AG04450 (cell line): ENCODE measurements around the gene WWOX. TPM values are rescaled to one million over a fixed set of nuclear protein-coding genes. Genes with fewer than 3 reads are reported as not detected.

Experiments used
- CTCF ChIA-PET: fragments of 300-600, 350-600 bp; formaldehyde crosslinking; extraction: SDS; loops from one replicate; lab custom pipeline; 2022; ENCODE audit warnings: antibody characterized with exemption, inconsistent platforms; lab: Charles Lee
- POLR2A ChIA-PET: fragments of 350-600 bp; formaldehyde crosslinking; extraction: SDS; loops from one replicate; lab custom pipeline; 2021; ENCODE audit warnings: antibody characterized with exemption, inconsistent platforms; lab: Yijun Ruan, JAX
- DNase-seq: peaks from one replicate; pipeline ENCODE4 v3.0.0-alpha.2; 2011; ENCODE audit warnings: low read depth, low spot score
- H3K27ac ChIP-seq: one replicate; pipeline ENCODE4 v1.5.1; 2012; ENCODE audit warnings: low read depth, low read length, control low read depth
- H3K27me3 ChIP-seq: one replicate; pipeline ENCODE4 v1.6.0; 2012; ENCODE audit warnings: low read length; ENCODE audit not compliant: control insufficient read depth, insufficient read depth
- H3K4me3 ChIP-seq: 2 replicates; pipeline ENCODE4 v1.5.1; 2011; ENCODE audit warnings: mild to moderate bottlenecking, low read depth, low read length, control low read depth
- H3K9me3 ChIP-seq: 2 replicates; pipeline ENCODE4 v1.5.1; 2012; ENCODE audit warnings: low read length; ENCODE audit not compliant: control insufficient read depth, insufficient read depth
- polyA plus RNA-seq: library from polyadenylated mRNA; depleted of rRNA; stranded (reverse); fragments of >200 nt; gene quantifications from 2 replicates; pipeline ENCODE4 v1.2.3, GENCODE V29; 2011
- TF ChIP-seq, protein P1 (sequence below): IDR thresholded peaks from 2 replicates; pipeline ENCODE4 v1.5.1; 2011; ENCODE audit warnings: low read depth, low read length, control low read depth, inconsistent platforms

Gene WWOX
- polyA plus RNA-seq, 1 experiment = 2.1 TPM

DNA sequence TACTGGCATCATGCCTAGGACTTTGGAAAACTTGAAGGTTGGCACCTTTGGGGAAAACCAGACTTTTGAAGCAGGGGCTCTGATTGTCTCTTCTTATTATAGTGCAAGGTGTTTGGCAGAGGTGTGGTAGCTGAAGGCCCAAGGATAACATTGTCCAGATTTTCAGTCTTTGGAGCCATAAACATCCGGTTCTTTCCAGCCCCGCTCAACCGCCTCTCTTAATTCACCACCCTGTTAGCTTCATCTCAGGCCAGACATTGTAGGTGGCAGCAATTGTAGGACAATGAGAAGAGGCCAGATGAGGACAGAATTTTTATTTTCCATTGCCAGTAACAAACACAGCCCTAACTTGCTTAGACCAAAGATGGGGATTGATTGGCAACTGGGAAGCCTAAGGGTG lies 851.3 kb downstream of the WWOX start:
- Histone ChIP-seq H3K27me3 (no peaks in the 10 kb centered on the region), H3K27ac (no peak overlapping the region), H3K4me3 (no peak overlapping the region), H3K9me3 (peaks cover 58% of the 10 kb centered on the region)
- ChIA-PET POLR2A (no interaction called here), CTCF (no interaction called here)
- TF ChIP-seq, protein P1, sequence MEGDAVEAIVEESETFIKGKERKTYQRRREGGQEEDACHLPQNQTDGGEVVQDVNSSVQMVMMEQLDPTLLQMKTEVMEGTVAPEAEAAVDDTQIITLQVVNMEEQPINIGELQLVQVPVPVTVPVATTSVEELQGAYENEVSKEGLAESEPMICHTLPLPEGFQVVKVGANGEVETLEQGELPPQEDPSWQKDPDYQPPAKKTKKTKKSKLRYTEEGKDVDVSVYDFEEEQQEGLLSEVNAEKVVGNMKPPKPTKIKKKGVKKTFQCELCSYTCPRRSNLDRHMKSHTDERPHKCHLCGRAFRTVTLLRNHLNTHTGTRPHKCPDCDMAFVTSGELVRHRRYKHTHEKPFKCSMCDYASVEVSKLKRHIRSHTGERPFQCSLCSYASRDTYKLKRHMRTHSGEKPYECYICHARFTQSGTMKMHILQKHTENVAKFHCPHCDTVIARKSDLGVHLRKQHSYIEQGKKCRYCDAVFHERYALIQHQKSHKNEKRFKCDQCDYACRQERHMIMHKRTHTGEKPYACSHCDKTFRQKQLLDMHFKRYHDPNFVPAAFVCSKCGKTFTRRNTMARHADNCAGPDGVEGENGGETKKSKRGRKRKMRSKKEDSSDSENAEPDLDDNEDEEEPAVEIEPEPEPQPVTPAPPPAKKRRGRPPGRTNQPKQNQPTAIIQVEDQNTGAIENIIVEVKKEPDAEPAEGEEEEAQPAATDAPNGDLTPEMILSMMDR = no peak
- DNase-seq = no peak

DNA sequence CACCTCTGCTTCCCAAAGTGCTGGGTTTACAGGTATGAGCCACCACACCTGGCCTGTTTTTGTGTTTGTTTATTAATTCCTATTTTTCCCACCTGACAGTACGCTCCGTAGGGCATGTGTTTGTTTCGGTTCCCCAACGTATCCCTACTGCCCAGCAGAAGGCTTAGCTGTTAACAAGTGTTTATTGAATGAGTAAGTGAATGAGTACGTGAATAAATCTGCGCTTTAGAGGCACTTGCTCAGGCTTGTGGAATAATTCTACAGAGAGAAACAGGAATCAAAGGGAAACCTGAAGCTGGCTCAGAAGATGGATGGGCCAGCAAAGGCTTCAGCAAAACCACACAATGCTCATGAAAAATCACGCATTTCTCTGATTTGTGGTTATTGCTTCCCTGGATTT lies 853.2 kb downstream of the WWOX start:
- ChIA-PET POLR2A (no interaction called here), CTCF (no interaction called here)
- no peak overlapping the region for H3K4me3 ChIP-seq
- DNase-seq = no peak
- TF ChIP-seq, protein P1 = no peak
- no peak overlapping the region for H3K27ac ChIP-seq
- H3K27me3 ChIP-seq = no peaks in the 10 kb centered on the region
- peaks cover 51% of the 10 kb centered on the region for H3K9me3 ChIP-seq

DNA sequence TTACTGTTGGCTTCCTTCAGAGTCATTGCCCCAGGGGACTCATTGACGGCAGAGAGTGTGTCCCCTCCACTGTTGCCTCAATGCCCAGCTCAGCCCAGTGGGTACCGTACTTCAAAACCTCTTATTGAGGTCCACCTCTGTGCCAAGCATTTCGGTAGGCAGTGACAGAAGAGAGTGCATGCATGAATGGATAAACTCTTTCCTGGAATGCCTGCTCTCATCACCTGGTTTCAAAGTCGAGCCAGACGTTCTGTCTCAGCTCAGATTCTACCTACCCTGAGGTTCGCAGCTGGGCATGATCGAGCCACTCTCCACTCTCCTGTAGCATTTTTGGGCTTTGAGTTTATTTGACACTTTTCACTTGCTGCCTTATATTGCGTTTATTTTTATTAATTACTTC lies 854.1 kb downstream of the WWOX start:
- ChIA-PET POLR2A (no interaction called here), CTCF (no interaction called here)

DNA sequence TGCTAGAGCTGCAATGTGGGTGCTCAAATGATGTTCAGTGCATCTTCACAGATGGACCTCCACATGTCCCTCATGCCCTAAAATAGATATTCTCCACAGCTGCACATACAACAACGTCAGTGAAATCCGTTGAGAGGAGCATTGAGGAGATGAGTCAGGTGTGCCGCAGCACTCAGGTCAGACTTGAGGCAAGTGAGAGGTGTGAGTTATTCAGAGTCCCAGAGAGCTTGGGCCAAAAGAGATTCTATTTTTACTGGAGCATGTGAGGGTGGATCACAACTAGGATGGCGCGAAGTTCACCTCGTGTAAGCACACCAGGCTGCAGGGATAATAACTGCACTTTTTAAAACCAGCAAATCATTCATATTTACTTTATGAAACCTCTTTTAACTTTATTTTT lies 855.8 kb downstream of the WWOX start:
- no peak overlapping the region for H3K27ac ChIP-seq
- CTCF ChIA-PET = no interaction called here

More for the DNA sequence above, 854.1 kb downstream of the WWOX start:
- TF ChIP-seq, protein P1 = no peak
- Histone ChIP-seq H3K9me3 (peaks cover 48% of the 10 kb centered on the region), H3K27ac (no peak overlapping the region), H3K27me3 (no peaks in the 10 kb centered on the region), H3K4me3 (no peak overlapping the region)
- DNase-seq = no peak

DNA sequence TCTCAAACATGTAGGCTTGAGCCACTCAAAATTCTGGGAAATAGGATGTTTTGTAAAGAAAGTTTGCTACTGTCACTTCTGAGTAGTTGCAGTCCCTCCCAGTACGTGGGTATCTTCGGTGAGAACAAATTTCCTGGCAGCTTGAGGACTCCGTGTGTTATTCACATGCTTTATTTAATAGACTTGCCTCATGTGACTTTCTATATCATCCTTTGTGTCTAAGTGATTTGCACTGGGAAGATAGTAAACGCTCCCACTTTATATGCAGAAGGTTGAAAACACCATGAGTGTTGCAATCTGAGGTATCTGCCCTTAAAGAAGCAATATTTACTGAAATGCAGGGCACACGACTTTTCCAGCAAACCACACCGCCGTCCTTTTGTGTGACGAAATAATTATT lies 857.4 kb downstream of the WWOX start:
- Histone ChIP-seq H3K27ac (no peak overlapping the region), H3K9me3 (peaks cover 35% of the 10 kb centered on the region), H3K27me3 (no peaks in the 10 kb centered on the region), H3K4me3 (no peak overlapping the region)
- TF ChIP-seq, protein P1 = no peak
- CTCF ChIA-PET = no interaction called here
- no peak for DNase-seq
- POLR2A ChIA-PET = no interaction called here

More for the DNA sequence above, 855.8 kb downstream of the WWOX start:
- POLR2A ChIA-PET = no interaction called here
- no peak overlapping the region for H3K4me3 ChIP-seq
- peaks cover 40% of the 10 kb centered on the region for H3K9me3 ChIP-seq
- DNase-seq = no peak
- TF ChIP-seq, protein P1 = no peak
- H3K27me3 ChIP-seq = no peaks in the 10 kb centered on the region
